Measurements from ENCODE around the gene SOS1. TPM values are rescaled to one million over a fixed set of nuclear protein-coding genes. Genes with fewer than 3 reads are reported as not detected.
A peak's percentile ranks its signal among the peaks of the same experiment; 100 is the strongest.

The SOS1 gene
- total RNA-seq, 3 donors from 2014 or later: 21.0 to 31.5 (median 24.7) TPM

- Mint-ChIP-seq H3K4me3 (peak overlapping the region; percentile 57), H3K27me3 (ENCODE audit: low read depth) (no peaks in the 10 kb centered on the region), H3K36me3 (ENCODE audit: insufficient read depth) (peaks cover 8% of the 10 kb centered on the region), H3K9me3 (peaks cover 3% of the 10 kb centered on the region), H3K4me1 (ENCODE audit: low read depth) (peaks cover 68% of the 10 kb centered on the region)
- ATAC-seq: peak; percentile 84 to 87
- DNase-seq: no peak
Measured at GRCh38 chr2:39099870-39100728, 20.8 kb downstream of the SOS1 start.

GRCh38 chr2:39099310-39099869, 21.5 kb downstream of the SOS1 start:
- peak overlapping the region; percentile 57 for H3K4me3 Mint-ChIP-seq
- ATAC-seq (peak; percentile 22 to 36), DNase-seq (no peak)
- H3K4me1 Mint-ChIP-seq (ENCODE audit: low read depth): peaks cover 70% of the 10 kb centered on the region
- H3K27me3 Mint-ChIP-seq (ENCODE audit: low read depth): no peaks in the 10 kb centered on the region
- peaks cover 3% of the 10 kb centered on the region for H3K9me3 Mint-ChIP-seq
- peaks cover 8% of the 10 kb centered on the region for H3K36me3 Mint-ChIP-seq (ENCODE audit: insufficient read depth)

DNA sequence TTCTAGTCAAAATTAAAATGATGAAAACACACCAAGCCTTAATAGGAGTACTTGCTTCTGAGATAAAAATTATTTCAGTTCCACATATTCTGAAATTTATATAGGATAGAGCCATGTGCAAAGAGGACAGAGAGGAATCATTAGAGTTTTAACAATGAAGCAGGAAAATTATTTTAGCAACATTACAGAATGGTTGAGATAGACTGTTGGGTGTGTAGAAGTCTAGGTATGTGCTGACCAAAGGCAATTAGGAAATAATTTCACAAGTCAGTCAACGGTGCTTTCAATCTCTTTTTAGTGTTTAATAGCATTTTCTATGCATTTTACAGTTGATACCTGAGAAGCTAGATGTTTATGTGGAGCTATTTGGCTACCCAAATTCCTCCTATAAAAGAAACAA, 25.2 kb downstream of the SOS1 start:
- H3K27me3 Mint-ChIP-seq (ENCODE audit: low read depth): no peaks in the 10 kb centered on the region
- H3K4me3 Mint-ChIP-seq: no peak overlapping the region
- peaks cover 74% of the 10 kb centered on the region for H3K4me1 Mint-ChIP-seq (ENCODE audit: low read depth)
- H3K9me3 Mint-ChIP-seq: peaks cover 3% of the 10 kb centered on the region
- no peak for DNase-seq
- ATAC-seq: no peak
- peaks cover 11% of the 10 kb centered on the region for H3K36me3 Mint-ChIP-seq (ENCODE audit: insufficient read depth)

GRCh38 chr2:39094717-39095363, 26.0 kb downstream of the SOS1 start:
- H3K36me3 Mint-ChIP-seq (ENCODE audit: insufficient read depth): peaks cover 7% of the 10 kb centered on the region
- no peaks in the 10 kb centered on the region for H3K27me3 Mint-ChIP-seq (ENCODE audit: low read depth)
- no peak overlapping the region for H3K4me3 Mint-ChIP-seq
- H3K4me1 Mint-ChIP-seq (ENCODE audit: low read depth): peaks cover 66% of the 10 kb centered on the region
- DNase-seq (no peak), ATAC-seq (peak in 1 of 2 donors; percentile 3)
- H3K9me3 Mint-ChIP-seq: no peaks in the 10 kb centered on the region

GRCh38 chr2:39093218-39093898, 27.5 kb downstream of the SOS1 start:
- peaks cover 57% of the 10 kb centered on the region for H3K4me1 Mint-ChIP-seq (ENCODE audit: low read depth)
- no peaks in the 10 kb centered on the region for H3K27me3 Mint-ChIP-seq (ENCODE audit: low read depth)
- ATAC-seq: no peak
- no peak overlapping the region for H3K4me3 Mint-ChIP-seq
- H3K9me3 Mint-ChIP-seq: no peaks in the 10 kb centered on the region
- H3K36me3 Mint-ChIP-seq (ENCODE audit: insufficient read depth): peaks cover 8% of the 10 kb centered on the region
- no peak for DNase-seq

DNA sequence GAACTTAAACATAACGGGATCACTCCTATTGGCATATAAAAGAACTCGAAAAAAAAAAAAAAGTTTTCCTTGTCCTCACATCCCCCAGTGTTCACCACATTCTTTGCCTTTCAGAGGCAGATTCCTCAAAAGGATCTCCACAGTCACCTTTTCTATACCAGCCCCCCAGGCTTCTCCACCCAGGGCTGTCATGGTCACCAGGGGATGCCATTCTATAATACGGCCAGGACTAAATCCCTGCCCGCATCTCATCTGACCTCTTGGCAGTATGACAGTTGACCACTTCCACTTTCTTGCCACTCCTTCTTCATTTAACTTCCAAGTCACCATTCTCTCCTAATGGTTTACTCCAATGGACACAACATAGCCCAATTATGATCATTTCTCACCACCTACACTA, 29.3 kb downstream of the SOS1 start:
- DNase-seq (no peak), ATAC-seq (no peak)
- Mint-ChIP-seq H3K36me3 (ENCODE audit: insufficient read depth) (peaks cover 10% of the 10 kb centered on the region), H3K4me1 (ENCODE audit: low read depth) (peaks cover 51% of the 10 kb centered on the region), H3K9me3 (no peaks in the 10 kb centered on the region), H3K27me3 (ENCODE audit: low read depth) (no peaks in the 10 kb centered on the region), H3K4me3 (no peak overlapping the region)

- H3K36me3 Mint-ChIP-seq (ENCODE audit: insufficient read depth): peaks cover 10% of the 10 kb centered on the region
- peaks cover 48% of the 10 kb centered on the region for H3K4me1 Mint-ChIP-seq (ENCODE audit: low read depth)
- H3K9me3 Mint-ChIP-seq: no peaks in the 10 kb centered on the region
- no peaks in the 10 kb centered on the region for H3K27me3 Mint-ChIP-seq (ENCODE audit: low read depth)
- no peak overlapping the region for H3K4me3 Mint-ChIP-seq
- DNase-seq (no peak), ATAC-seq (no peak)
Measured at GRCh38 chr2:39091063-39091462, 29.8 kb downstream of the SOS1 start.

DNA sequence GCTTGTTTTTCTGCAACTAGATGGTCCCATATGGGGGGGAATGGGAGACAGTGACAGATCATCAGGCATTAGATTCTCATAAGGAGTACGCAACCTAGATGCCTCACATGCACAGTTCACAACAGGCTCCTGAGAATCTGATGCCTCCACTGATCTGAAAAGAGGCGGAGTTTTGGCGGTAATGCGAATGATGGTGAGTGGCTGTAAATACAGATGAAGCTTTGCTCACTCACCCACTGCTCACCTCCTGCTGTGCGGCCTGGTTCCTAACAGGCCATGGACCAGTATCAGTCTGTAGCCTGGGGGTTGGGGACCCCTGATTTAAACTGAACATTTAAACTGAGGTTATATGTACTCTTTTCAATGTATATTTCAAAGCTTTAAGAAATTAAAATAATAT, 40.7 kb downstream of the SOS1 start:
- peaks cover 44% of the 10 kb centered on the region for H3K4me1 Mint-ChIP-seq (ENCODE audit: low read depth)
- no peak overlapping the region for H3K4me3 Mint-ChIP-seq
- H3K9me3 Mint-ChIP-seq: no peaks in the 10 kb centered on the region
- DNase-seq (no peak), ATAC-seq (no peak)
- H3K27me3 Mint-ChIP-seq (ENCODE audit: low read depth): no peaks in the 10 kb centered on the region
- H3K36me3 Mint-ChIP-seq (ENCODE audit: insufficient read depth): peaks cover 10% of the 10 kb centered on the region

DNA sequence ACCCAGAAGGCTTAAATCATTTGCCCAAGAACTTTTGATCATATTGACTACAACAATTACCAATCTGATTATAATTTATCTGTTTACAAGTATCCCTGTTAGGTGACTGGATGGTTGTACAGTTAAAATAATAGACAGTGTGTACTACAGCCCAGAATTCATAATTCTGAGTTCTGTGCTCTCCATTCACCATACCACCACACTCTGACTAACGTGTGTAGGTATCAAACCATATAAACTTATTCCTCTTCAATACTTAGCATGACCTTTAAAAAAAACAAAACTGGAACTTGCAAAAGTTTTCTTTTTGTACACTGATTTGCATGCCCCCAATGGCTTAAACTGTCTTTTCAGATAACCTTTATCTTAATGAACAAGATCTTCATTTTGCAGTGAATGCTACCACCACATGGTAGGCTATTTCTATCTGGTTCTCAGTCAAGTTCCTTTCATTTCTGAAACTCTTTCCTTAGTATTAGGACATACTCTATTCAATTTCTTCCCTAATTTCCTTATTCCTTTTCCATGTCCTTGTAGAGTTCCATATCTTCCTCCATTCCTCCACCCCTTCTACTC, 50.9 kb downstream of the SOS1 start:
- DNase-seq (no peak), ATAC-seq (no peak)
- H3K4me3 Mint-ChIP-seq: no peak overlapping the region
- no peaks in the 10 kb centered on the region for H3K9me3 Mint-ChIP-seq
- peaks cover 43% of the 10 kb centered on the region for H3K4me1 Mint-ChIP-seq (ENCODE audit: low read depth)
- no peaks in the 10 kb centered on the region for H3K27me3 Mint-ChIP-seq (ENCODE audit: low read depth)
- peaks cover 18% of the 10 kb centered on the region for H3K36me3 Mint-ChIP-seq (ENCODE audit: insufficient read depth)

GRCh38 chr2:39069136-39069515, 51.7 kb downstream of the SOS1 start:
- H3K4me3 Mint-ChIP-seq: no peak overlapping the region
- peaks cover 38% of the 10 kb centered on the region for H3K4me1 Mint-ChIP-seq (ENCODE audit: low read depth)
- no peaks in the 10 kb centered on the region for H3K9me3 Mint-ChIP-seq
- H3K36me3 Mint-ChIP-seq (ENCODE audit: insufficient read depth): peaks cover 12% of the 10 kb centered on the region
- ATAC-seq: peak; percentile 66 to 77
- no peaks in the 10 kb centered on the region for H3K27me3 Mint-ChIP-seq (ENCODE audit: low read depth)
- DNase-seq: peak; percentile 9

DNA sequence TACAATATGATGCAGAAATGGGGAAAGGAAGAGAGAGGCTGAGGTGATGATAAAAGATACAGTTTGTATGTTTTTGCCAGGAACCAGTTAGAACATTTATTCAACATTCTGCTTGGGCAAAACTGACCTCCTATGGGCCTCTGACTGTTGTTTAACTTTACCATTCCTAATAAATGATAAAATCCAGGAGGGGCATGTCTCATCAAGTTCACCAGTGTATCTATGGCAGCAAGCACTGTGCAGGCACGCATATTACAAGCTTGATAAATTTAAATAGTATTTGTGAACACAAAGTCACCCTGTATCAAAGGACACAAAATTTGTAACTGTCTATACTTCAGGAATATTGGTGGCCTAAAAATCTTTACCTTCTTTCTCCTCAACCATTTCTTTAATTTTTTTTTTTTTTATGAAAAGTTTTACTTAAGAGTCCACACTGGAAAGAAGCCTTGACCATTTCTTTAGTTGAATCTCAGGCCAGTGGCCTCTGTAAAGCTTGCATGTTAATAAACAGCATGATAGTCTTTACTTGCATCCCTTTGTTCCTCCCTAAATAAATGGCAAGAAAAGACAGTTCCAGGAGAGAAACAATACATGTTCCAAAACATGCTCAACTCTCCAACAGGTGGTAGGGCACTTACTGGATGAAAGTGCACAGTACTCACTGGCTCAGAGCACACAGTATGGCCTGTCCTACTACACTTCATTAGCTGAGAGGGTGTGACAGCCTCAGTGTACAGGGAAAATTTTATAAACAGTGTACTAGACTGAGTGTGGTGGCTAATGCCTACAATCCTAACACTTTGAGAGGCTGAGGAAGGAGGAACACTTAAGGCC, 52.3 kb downstream of the SOS1 start:
- Mint-ChIP-seq H3K36me3 (ENCODE audit: insufficient read depth) (peaks cover 12% of the 10 kb centered on the region), H3K4me3 (no peak overlapping the region), H3K27me3 (ENCODE audit: low read depth) (no peaks in the 10 kb centered on the region), H3K4me1 (ENCODE audit: low read depth) (peaks cover 39% of the 10 kb centered on the region), H3K9me3 (no peaks in the 10 kb centered on the region)
- ATAC-seq (no peak), DNase-seq (no peak)

- H3K4me1 Mint-ChIP-seq (ENCODE audit: low read depth): peaks cover 23% of the 10 kb centered on the region
- no peak for ATAC-seq
- H3K9me3 Mint-ChIP-seq: no peaks in the 10 kb centered on the region
- no peak overlapping the region for H3K4me3 Mint-ChIP-seq
- H3K27me3 Mint-ChIP-seq (ENCODE audit: low read depth): no peaks in the 10 kb centered on the region
- peaks cover 12% of the 10 kb centered on the region for H3K36me3 Mint-ChIP-seq (ENCODE audit: insufficient read depth)
- no peak for DNase-seq
Measured at GRCh38 chr2:39065616-39066015, 55.2 kb downstream of the SOS1 start.

DNA sequence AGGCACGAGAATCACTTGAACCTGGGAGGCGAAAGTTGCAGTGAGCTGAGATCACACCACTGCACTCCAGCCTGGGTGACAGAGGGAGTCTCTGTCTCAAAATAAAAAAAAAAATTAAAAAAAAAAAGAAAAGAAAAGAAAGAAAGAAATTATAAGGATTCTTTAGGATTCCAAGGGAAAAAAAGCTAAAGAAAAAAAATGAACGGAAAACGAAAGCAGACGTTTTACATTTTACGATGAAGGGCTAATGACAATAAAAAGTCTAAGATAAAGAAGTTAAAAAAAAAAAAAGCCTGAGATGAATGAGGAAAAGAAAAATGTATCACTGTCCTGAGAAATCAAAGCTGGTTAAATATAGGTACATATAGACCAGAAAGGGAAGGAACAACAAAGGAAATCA, 58.5 kb downstream of the SOS1 start:
- no peak for ATAC-seq
- no peak overlapping the region for H3K4me3 Mint-ChIP-seq
- H3K27me3 Mint-ChIP-seq (ENCODE audit: low read depth): no peaks in the 10 kb centered on the region
- H3K9me3 Mint-ChIP-seq: no peaks in the 10 kb centered on the region
- H3K4me1 Mint-ChIP-seq (ENCODE audit: low read depth): peaks cover 11% of the 10 kb centered on the region
- no peak for DNase-seq
- H3K36me3 Mint-ChIP-seq (ENCODE audit: insufficient read depth): peaks cover 10% of the 10 kb centered on the region

Data from activated T-cell treated with anti-CD3 and anti-CD28 coated beads, Interleukin-2, amount 50 U/mL, for 4 hours (primary cell).